ENCODE data around the gene CFAP299.

DNA sequence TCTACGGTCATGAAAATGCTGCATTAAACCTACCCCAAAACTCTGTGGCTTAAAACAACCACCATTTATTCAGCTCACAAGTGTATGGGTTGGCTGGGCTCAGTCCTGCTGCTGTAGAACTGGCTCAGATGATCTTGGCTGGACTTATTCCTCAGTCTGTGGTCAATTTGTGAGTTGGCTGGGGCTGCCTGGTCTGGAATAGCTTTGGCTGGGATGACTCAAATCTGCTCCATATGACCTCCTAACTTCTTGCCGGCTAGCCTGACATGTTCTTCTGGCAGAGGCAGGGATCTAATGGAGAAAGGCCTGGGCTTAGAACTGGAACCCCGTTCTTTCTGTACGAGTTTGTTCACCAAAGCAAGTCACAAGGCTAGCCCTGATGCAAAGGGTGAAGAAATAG, 71.7 kb downstream of the CFAP299 start:
- TF ChIP-seq EZH2 (IDR thresholded peaks at IDR 0.05; ENCODE audit: low read depth, low read length, severe bottlenecking) = no peak
- TF ChIP-seq, protein P1, sequence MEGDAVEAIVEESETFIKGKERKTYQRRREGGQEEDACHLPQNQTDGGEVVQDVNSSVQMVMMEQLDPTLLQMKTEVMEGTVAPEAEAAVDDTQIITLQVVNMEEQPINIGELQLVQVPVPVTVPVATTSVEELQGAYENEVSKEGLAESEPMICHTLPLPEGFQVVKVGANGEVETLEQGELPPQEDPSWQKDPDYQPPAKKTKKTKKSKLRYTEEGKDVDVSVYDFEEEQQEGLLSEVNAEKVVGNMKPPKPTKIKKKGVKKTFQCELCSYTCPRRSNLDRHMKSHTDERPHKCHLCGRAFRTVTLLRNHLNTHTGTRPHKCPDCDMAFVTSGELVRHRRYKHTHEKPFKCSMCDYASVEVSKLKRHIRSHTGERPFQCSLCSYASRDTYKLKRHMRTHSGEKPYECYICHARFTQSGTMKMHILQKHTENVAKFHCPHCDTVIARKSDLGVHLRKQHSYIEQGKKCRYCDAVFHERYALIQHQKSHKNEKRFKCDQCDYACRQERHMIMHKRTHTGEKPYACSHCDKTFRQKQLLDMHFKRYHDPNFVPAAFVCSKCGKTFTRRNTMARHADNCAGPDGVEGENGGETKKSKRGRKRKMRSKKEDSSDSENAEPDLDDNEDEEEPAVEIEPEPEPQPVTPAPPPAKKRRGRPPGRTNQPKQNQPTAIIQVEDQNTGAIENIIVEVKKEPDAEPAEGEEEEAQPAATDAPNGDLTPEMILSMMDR (IDR thresholded peaks at IDR 0.05; ENCODE audit: control extremely low read depth in 1 of 3, insufficient read depth in 1 of 3, low read depth in 1 of 3, low read length in 3 of 3) = no peak
- no peak for TF ChIP-seq CBX8 (IDR thresholded peaks at IDR 0.05; ENCODE audit: borderline replicate concordance, low read depth, low read length)
- TF ChIP-seq RAD21 (IDR thresholded peaks at IDR 0.05 in 1 of 2, conservative IDR thresholded peaks at IDR 0.05 in 1 of 2; ENCODE audit: low read depth in 2 of 2, low read length in 2 of 2) = no peak
- no peak for TF ChIP-seq POLR2A (IDR thresholded peaks at IDR 0.05; ENCODE audit: control extremely low read depth in 1 of 2, low read depth in 2 of 2, low read length in 2 of 2)
- TF ChIP-seq JUND (IDR thresholded peaks at IDR 0.05; ENCODE audit: low read length) = no peak
- TF ChIP-seq GTF2F1 (IDR thresholded peaks at IDR 0.05; ENCODE audit: borderline replicate concordance, low read depth, low read length) = no peak
- no peak for TF ChIP-seq FOSL1 (IDR thresholded peaks at IDR 0.05; ENCODE audit: insufficient read depth, low read depth, low read length)
- TF ChIP-seq SIN3A (conservative IDR thresholded peaks at IDR 0.05 in 1 of 2, IDR thresholded peaks at IDR 0.05 in 1 of 2; ENCODE audit: low read depth in 1 of 2, low read length in 2 of 2) = no peak
- TF ChIP-seq TAF1 (IDR thresholded peaks at IDR 0.05; ENCODE audit: low read depth, low read length) = no peak
- TF ChIP-seq, protein P2, sequence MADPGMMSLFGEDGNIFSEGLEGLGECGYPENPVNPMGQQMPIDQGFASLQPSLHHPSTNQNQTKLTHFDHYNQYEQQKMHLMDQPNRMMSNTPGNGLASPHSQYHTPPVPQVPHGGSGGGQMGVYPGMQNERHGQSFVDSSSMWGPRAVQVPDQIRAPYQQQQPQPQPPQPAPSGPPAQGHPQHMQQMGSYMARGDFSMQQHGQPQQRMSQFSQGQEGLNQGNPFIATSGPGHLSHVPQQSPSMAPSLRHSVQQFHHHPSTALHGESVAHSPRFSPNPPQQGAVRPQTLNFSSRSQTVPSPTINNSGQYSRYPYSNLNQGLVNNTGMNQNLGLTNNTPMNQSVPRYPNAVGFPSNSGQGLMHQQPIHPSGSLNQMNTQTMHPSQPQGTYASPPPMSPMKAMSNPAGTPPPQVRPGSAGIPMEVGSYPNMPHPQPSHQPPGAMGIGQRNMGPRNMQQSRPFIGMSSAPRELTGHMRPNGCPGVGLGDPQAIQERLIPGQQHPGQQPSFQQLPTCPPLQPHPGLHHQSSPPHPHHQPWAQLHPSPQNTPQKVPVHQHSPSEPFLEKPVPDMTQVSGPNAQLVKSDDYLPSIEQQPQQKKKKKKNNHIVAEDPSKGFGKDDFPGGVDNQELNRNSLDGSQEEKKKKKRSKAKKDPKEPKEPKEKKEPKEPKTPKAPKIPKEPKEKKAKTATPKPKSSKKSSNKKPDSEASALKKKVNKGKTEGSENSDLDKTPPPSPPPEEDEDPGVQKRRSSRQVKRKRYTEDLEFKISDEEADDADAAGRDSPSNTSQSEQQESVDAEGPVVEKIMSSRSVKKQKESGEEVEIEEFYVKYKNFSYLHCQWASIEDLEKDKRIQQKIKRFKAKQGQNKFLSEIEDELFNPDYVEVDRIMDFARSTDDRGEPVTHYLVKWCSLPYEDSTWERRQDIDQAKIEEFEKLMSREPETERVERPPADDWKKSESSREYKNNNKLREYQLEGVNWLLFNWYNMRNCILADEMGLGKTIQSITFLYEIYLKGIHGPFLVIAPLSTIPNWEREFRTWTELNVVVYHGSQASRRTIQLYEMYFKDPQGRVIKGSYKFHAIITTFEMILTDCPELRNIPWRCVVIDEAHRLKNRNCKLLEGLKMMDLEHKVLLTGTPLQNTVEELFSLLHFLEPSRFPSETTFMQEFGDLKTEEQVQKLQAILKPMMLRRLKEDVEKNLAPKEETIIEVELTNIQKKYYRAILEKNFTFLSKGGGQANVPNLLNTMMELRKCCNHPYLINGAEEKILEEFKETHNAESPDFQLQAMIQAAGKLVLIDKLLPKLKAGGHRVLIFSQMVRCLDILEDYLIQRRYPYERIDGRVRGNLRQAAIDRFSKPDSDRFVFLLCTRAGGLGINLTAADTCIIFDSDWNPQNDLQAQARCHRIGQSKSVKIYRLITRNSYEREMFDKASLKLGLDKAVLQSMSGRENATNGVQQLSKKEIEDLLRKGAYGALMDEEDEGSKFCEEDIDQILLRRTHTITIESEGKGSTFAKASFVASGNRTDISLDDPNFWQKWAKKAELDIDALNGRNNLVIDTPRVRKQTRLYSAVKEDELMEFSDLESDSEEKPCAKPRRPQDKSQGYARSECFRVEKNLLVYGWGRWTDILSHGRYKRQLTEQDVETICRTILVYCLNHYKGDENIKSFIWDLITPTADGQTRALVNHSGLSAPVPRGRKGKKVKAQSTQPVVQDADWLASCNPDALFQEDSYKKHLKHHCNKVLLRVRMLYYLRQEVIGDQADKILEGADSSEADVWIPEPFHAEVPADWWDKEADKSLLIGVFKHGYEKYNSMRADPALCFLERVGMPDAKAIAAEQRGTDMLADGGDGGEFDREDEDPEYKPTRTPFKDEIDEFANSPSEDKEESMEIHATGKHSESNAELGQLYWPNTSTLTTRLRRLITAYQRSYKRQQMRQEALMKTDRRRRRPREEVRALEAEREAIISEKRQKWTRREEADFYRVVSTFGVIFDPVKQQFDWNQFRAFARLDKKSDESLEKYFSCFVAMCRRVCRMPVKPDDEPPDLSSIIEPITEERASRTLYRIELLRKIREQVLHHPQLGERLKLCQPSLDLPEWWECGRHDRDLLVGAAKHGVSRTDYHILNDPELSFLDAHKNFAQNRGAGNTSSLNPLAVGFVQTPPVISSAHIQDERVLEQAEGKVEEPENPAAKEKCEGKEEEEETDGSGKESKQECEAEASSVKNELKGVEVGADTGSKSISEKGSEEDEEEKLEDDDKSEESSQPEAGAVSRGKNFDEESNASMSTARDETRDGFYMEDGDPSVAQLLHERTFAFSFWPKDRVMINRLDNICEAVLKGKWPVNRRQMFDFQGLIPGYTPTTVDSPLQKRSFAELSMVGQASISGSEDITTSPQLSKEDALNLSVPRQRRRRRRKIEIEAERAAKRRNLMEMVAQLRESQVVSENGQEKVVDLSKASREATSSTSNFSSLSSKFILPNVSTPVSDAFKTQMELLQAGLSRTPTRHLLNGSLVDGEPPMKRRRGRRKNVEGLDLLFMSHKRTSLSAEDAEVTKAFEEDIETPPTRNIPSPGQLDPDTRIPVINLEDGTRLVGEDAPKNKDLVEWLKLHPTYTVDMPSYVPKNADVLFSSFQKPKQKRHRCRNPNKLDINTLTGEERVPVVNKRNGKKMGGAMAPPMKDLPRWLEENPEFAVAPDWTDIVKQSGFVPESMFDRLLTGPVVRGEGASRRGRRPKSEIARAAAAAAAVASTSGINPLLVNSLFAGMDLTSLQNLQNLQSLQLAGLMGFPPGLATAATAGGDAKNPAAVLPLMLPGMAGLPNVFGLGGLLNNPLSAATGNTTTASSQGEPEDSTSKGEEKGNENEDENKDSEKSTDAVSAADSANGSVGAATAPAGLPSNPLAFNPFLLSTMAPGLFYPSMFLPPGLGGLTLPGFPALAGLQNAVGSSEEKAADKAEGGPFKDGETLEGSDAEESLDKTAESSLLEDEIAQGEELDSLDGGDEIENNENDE (IDR thresholded peaks at IDR 0.05; ENCODE audit: insufficient replicate concordance, low read length) = no peak
- no peak for TF ChIP-seq CREB1 (IDR thresholded peaks at IDR 0.05)
- no peak for TF ChIP-seq SIX5 (IDR thresholded peaks at IDR 0.05; ENCODE audit: low read depth, low read length)
- TF ChIP-seq KDM1A (IDR thresholded peaks at IDR 0.05; ENCODE audit: borderline replicate concordance, low read length) = no peak
